GM21390 (cell line): ENCODE data around the gene FBXL14.

Source experiments
- ATAC-seq: cut with Tn5 transposase; IDR thresholded peaks from one replicate; pipeline ENCODE4 v1.9.1; 2021; ENCODE audit not compliant: unreplicated experiment

Gene FBXL14

GRCh38 chr12:1540690-1541089 is 53.7 kb downstream of the FBXL14 start:
- ATAC-seq, result no peak

GRCh38 chr12:1539135-1539534 is 55.2 kb downstream of the FBXL14 start:
- no peak for ATAC-seq

- ATAC-seq, result no peak
Observed at GRCh38 chr12:1536817-1537216, 57.6 kb downstream of the FBXL14 start.

- no peak for ATAC-seq
Observed at GRCh38 chr12:1534748-1535147, 59.6 kb downstream of the FBXL14 start.

- ATAC-seq, result peak; percentile 49
Observed at GRCh38 chr12:1533602-1534304, 60.6 kb downstream of the FBXL14 start.

GRCh38 chr12:1533205-1533601 is 61.2 kb downstream of the FBXL14 start:
- ATAC-seq, result peak; percentile 17

- ATAC-seq, result no peak
Observed at GRCh38 chr12:1532375-1533165, 61.8 kb downstream of the FBXL14 start.

- no peak for ATAC-seq
Observed at GRCh38 chr12:1531654-1532374, 62.6 kb downstream of the FBXL14 start.

GRCh38 chr12:1531153-1531653 is 63.2 kb downstream of the FBXL14 start:
- no peak for ATAC-seq

GRCh38 chr12:1530592-1531152 is 63.7 kb downstream of the FBXL14 start:
- no peak for ATAC-seq

- ATAC-seq, result no peak
Observed at GRCh38 chr12:1529862-1530591, 64.4 kb downstream of the FBXL14 start.

GRCh38 chr12:1529228-1529861 is 65.0 kb downstream of the FBXL14 start:
- no peak for ATAC-seq

GRCh38 chr12:1528791-1529190 is 65.6 kb downstream of the FBXL14 start:
- no peak for ATAC-seq

- ATAC-seq, result no peak
Observed at GRCh38 chr12:1527789-1528188, 66.6 kb downstream of the FBXL14 start.

- ATAC-seq, result no peak
Observed at GRCh38 chr12:1525858-1526257, 68.5 kb downstream of the FBXL14 start.

GRCh38 chr12:1523558-1524050 is 70.8 kb downstream of the FBXL14 start:
- ATAC-seq, result no peak

- no peak for ATAC-seq
Observed at GRCh38 chr12:1523046-1523445, 71.3 kb downstream of the FBXL14 start.

GRCh38 chr12:1519642-1520041 is 74.7 kb downstream of the FBXL14 start:
- ATAC-seq, result no peak

GRCh38 chr12:1518591-1519516 is 75.5 kb downstream of the FBXL14 start:
- no peak for ATAC-seq
